A549 treated with CORT108297 at 1 μM for 4 hours (cell line): ENCODE data around the gene SULT1C2. TPM values are rescaled to one million over a fixed set of nuclear protein-coding genes. Genes with fewer than 3 reads are reported as not detected.

Source experiments
- total RNA-seq: library from RNA; stranded (reverse); fragments of 200-300 nt; extraction: Qiagen RNA extraction; gene quantifications from 5 replicates; pipeline ENCODE4 v1.2.3, GENCODE V29; 2022

The SULT1C2 gene
- 0.38 to 0.72 TPM (median 0.49 TPM) in 5 replicates for total RNA-seq

DNA sequence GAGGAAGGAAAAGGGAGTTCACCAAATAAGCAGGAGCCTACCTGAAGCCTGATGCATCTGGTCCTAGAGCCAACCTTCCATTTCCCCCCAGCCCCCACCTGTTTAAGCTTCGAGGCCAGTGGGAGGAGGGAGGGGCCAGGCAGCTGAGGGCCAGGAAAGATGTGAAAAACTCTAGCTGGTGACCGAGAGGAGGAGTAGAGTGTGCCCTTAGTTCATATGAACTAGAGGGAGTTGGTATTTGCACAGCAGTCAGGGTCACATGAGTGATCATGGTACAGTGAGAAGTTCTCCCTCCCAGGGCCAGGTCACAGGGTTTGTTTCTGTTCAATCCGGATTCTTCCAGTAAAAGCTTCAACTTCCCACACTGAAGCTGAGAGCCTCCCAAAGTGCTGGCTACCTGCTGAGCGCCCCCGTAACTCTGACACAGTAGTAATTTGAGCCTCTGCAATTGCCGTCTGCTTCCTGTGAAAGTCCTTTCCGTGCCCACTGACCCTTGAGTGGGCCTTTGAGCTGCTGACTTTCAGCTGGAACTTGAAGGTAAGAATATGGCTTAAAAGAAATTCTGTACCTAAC, at the start of gene SULT1C2:
TSS of gene SULT1C2 (plus strand) at position 362 of the 573 bp plus-strand sequence. CDS start 4,773 bp downstream, outside the sequence.

DNA sequence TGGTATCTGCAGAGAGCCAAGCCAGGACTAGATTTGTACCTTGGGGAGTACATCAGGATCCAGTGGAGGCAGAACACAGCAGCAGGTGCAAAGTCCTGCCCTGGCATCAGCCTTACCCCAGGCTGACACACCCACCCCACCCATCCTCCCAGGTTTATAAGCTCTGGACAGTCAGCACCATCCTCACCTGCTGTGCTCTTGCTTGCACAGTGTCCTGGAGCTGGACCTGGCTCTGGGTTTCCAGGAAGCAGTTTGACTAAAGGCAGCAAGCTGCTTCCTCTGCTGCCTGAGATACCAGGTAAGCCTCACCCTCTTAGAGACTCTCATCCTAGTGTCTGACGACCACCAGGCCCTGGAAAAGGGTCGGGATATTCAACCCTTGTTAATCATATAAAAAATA, 48.9 kb upstream of the SULT1C2 start, which contains the start of gene SULT1C3:
TSS of gene SULT1C3 (plus strand) at position 183 of the 400 bp plus-strand sequence. CDS start 7,227 bp downstream, outside the sequence.

Other genes with a start within 250 kb of the SULT1C2 start
- gene SULT1C3, start 48.9 kb upstream of the SULT1C2 start, total RNA-seq = not detected in 5 replicates
- gene SULT1C4, start 89.1 kb downstream of the SULT1C2 start, total RNA-seq = 0.11 to 0.13 TPM in 2 of 5 replicates, not detected in the others
- 11.0 to 18.4 TPM (median 15.4 TPM) in 5 replicates for gene GCC2, start 160.3 kb downstream of the SULT1C2 start, total RNA-seq
- gene LIMS1, start 245.6 kb downstream of the SULT1C2 start, total RNA-seq = 41.0 to 66.4 TPM (median 54.3 TPM) in 5 replicates